SK-N-SH (cell line): ENCODE data around the gene ZBTB4. TPM values are rescaled to one million over a fixed set of nuclear protein-coding genes. Genes with fewer than 3 reads are reported as not detected.

Experiments
- CTCF ChIA-PET: fragments of 300-600, 350-600 bp; formaldehyde crosslinking; extraction: SDS; loops from one replicate; lab custom pipeline; 2021; lab: Yijun Ruan, JAX
- POLR2A ChIA-PET: fragments of 350-600 bp; sonication (Branson Sonifier 250); formaldehyde crosslinking; extraction: SDS; loops from one replicate; lab custom pipeline; 2020; ENCODE audit warnings: antibody characterized with exemption, inconsistent platforms; lab: Yijun Ruan, JAX
- DNase-seq: peaks from one replicate; pipeline ENCODE4 v3.0.0; 2012
- H2AFZ ChIP-seq: fragments of 200-600 bp; sonication (generic); 2 replicates; pipeline ENCODE4 v1.8.1; 2016; ENCODE audit warnings: antibody characterized with exemption, mild to moderate bottlenecking, low read depth
- H3F3A ChIP-seq: fragments of 200-600 bp; sonication (generic); replicated peaks from 2 replicates; pipeline ENCODE3; 2016; ENCODE audit warnings: antibody characterized with exemption, mild to moderate bottlenecking; ENCODE audit not compliant: insufficient read depth
- H3K27ac ChIP-seq, 2 experiments: fragments of 200-500 bp in 1 of 2; fragments of 200-600 bp in 1 of 2; sonication (Bioruptor generic) in 1 of 2; sonication (generic), shearing (Covaris generic) in 1 of 2; 2 replicates each; pipeline versions ENCODE4 v1.5.1 to v1.6.1; 2014 to 2016; ENCODE audit warnings: low read depth in 2 of 2, inconsistent platforms in 1 of 2, low read length in 1 of 2, mild to moderate bottlenecking in 1 of 2, mixed read lengths in 1 of 2
- H3K27me3 ChIP-seq: fragments of 200-600 bp; sonication (generic), shearing (Covaris generic); 2 replicates; pipeline ENCODE4 v1.6.1; 2016; ENCODE audit warnings: mixed run types; ENCODE audit not compliant: insufficient read depth
- H3K36me3 ChIP-seq, 2 experiments: fragments of 200-500 bp in 1 of 2; fragments of 200-600 bp in 1 of 2; sonication (Bioruptor generic) in 1 of 2; sonication (generic) in 1 of 2; replicated peaks in 1 of 2; 2 replicates each; pipeline versions ENCODE3 to v1.5.1; 2014 to 2016; ENCODE audit warnings: low read length in 1 of 2, mild to moderate bottlenecking in 1 of 2; ENCODE audit not compliant: insufficient read depth in 2 of 2, control insufficient read depth in 1 of 2
- H3K4me1 ChIP-seq, 2 experiments: fragments of 200-500 bp in 1 of 2; fragments of 200-600 bp in 1 of 2; sonication (Bioruptor generic) in 1 of 2; sonication (generic), shearing (Covaris generic) in 1 of 2; 2 replicates each; pipeline versions ENCODE4 v1.5.1 to v1.6.1; 2014 to 2016; ENCODE audit warnings: low read depth in 1 of 2, low read length in 1 of 2, mixed run types in 1 of 2; ENCODE audit not compliant: insufficient read depth in 2 of 2, control insufficient read depth in 1 of 2
- H3K4me2 ChIP-seq: fragments of 200-600 bp; sonication (generic), shearing (Covaris generic); 2 replicates; pipeline ENCODE4 v1.6.1; 2017; ENCODE audit warnings: mixed run types
- H3K4me3 ChIP-seq, 2 experiments: fragments of 200-500 bp in 1 of 2; fragments of 200-600 bp in 1 of 2; sonication (Bioruptor generic) in 1 of 2; sonication (generic), shearing (Covaris generic) in 1 of 2; 2 replicates each; pipeline versions ENCODE4 v1.5.1 to v1.8.1; 2014 to 2016; ENCODE audit warnings: low read depth in 2 of 2, inconsistent platforms in 1 of 2, low read length in 1 of 2, mild to moderate bottlenecking in 1 of 2, mixed read lengths in 1 of 2, moderate library complexity in 1 of 2
- H3K79me2 ChIP-seq: fragments of 200-600 bp; sonication (generic); 2 replicates; pipeline ENCODE4 v1.8.1; 2017; ENCODE audit warnings: mild to moderate bottlenecking; ENCODE audit not compliant: insufficient read depth
- H3K9ac ChIP-seq: fragments of 200-600 bp; sonication (generic); 2 replicates; pipeline ENCODE4 v1.6.1; 2017; ENCODE audit warnings: mixed run types
- H3K9me2 ChIP-seq: fragments of 200-600 bp; sonication (generic); 2 replicates; pipeline ENCODE4 v1.6.1; 2017; ENCODE audit warnings: mixed run types
- H3K9me3 ChIP-seq: fragments of 200-600 bp; sonication (generic); 2 replicates; pipeline ENCODE4 v1.6.1; 2017; ENCODE audit warnings: mixed run types, mild to moderate bottlenecking, moderate library complexity
- H4K20me1 ChIP-seq: fragments of 200-600 bp; sonication (generic); 2 replicates; pipeline ENCODE4 v1.6.1; 2017; ENCODE audit warnings: mild to moderate bottlenecking, mixed run types; ENCODE audit not compliant: insufficient read depth
- ELF1 ChIP-seq: IDR thresholded peaks from 2 replicates; pipeline ENCODE4 v1.4.0; 2012
- EP300 ChIP-seq, 2 experiments: IDR thresholded peaks; 2 replicates each; pipeline versions ENCODE4 v1.4.0 to v1.6.1; 2012; ENCODE audit warnings: borderline replicate concordance in 1 of 2, low read depth in 1 of 2, low read length in 1 of 2
- EZH2phosphoT487 ChIP-seq: fragments of 200-600 bp; sonication (generic); IDR thresholded peaks from 2 replicates; pipeline ENCODE4 v1.6.1; 2017; ENCODE audit warnings: low read depth, mixed run types, mild to moderate bottlenecking, antibody characterized with exemption, moderate library complexity, borderline replicate concordance
- FOSL2 ChIP-seq: IDR thresholded peaks from 2 replicates; pipeline ENCODE4 v1.4.0; 2012; ENCODE audit warnings: low read depth, mild to moderate bottlenecking, moderate library complexity, borderline replicate concordance
- FOXJ3 ChIP-seq: sonication (generic); formaldehyde crosslinking; IDR thresholded peaks from 2 replicates; pipeline ENCODE4 v1.5.1; 2020; ENCODE audit warnings: mild to moderate bottlenecking, missing genetic modification reagents
- FOXM1 ChIP-seq: IDR thresholded peaks from 2 replicates; pipeline ENCODE4 v1.4.0; 2012; ENCODE audit warnings: low read depth, mild to moderate bottlenecking
- GABPA ChIP-seq: IDR thresholded peaks from 2 replicates; pipeline ENCODE4 v1.4.0; 2012; ENCODE audit warnings: low read depth, mild to moderate bottlenecking
- GATA2 ChIP-seq: sonication (generic); formaldehyde crosslinking; IDR thresholded peaks from 2 replicates; pipeline ENCODE4 v1.5.0; 2020; ENCODE audit warnings: mild to moderate bottlenecking, missing genetic modification reagents
- IRF3 ChIP-seq: fragments of 150-350 bp; IDR thresholded peaks from 2 replicates; pipeline ENCODE4 v1.6.1; 2016; ENCODE audit warnings: mild to moderate bottlenecking, low read depth, low read length
- JUND ChIP-seq: IDR thresholded peaks from 2 replicates; pipeline ENCODE4 v1.4.0; 2012
- MAX ChIP-seq: IDR thresholded peaks from 2 replicates; pipeline ENCODE4 v1.4.0; 2012; ENCODE audit warnings: low read depth
- MEF2A ChIP-seq: IDR thresholded peaks from 2 replicates; pipeline ENCODE4 v1.4.0; 2012; ENCODE audit warnings: low read depth, borderline replicate concordance
- MXI1 ChIP-seq: IDR thresholded peaks from 2 replicates; pipeline ENCODE4 v1.6.1; 2012; ENCODE audit warnings: mild to moderate bottlenecking, low read depth, low read length, improper control_type of control experiment
- NFIC ChIP-seq: IDR thresholded peaks from 2 replicates; pipeline ENCODE4 v1.4.0; 2012; ENCODE audit warnings: borderline replicate concordance
- NRF1 ChIP-seq: IDR thresholded peaks from 2 replicates; pipeline ENCODE4 v1.6.1; 2012; ENCODE audit warnings: low read depth, mild to moderate bottlenecking, low read length
- PBX3 ChIP-seq: IDR thresholded peaks from 2 replicates; pipeline ENCODE4; 2012
- RAD21 ChIP-seq: IDR thresholded peaks from 2 replicates; pipeline ENCODE4 v1.6.1; 2012; ENCODE audit warnings: mild to moderate bottlenecking, low read length
- RCOR1 ChIP-seq: fragments of 150-350 bp; IDR thresholded peaks from 2 replicates; pipeline ENCODE4 v1.6.1; 2017; ENCODE audit warnings: antibody characterized with exemption, low read length
- REST ChIP-seq: IDR thresholded peaks from 2 replicates; pipeline ENCODE4 v1.6.1; 2012; ENCODE audit warnings: mild to moderate bottlenecking, low read depth, low read length, moderate library complexity
- RFX5 ChIP-seq: IDR thresholded peaks from 2 replicates; pipeline ENCODE4 v1.6.1; 2012; ENCODE audit warnings: mild to moderate bottlenecking, improper control_type of control experiment, low read length
- RXRA ChIP-seq: IDR thresholded peaks from 2 replicates; pipeline ENCODE4 v1.4.0; 2012; ENCODE audit warnings: low read depth, mild to moderate bottlenecking, borderline replicate concordance
- SMC3 ChIP-seq: IDR thresholded peaks from 2 replicates; pipeline ENCODE4 v1.6.1; 2012; ENCODE audit warnings: low read depth, low read length, improper control_type of control experiment
- TAF1 ChIP-seq: IDR thresholded peaks from 2 replicates; pipeline ENCODE4 v1.6.1; 2012; ENCODE audit warnings: low read depth, mild to moderate bottlenecking, low read length, moderate library complexity, borderline replicate concordance
- TCF12 ChIP-seq: IDR thresholded peaks from 2 replicates; pipeline ENCODE4 v1.4.0; 2012
- USF1 ChIP-seq: IDR thresholded peaks from 2 replicates; pipeline ENCODE4 v1.4.0; 2012; ENCODE audit warnings: low read depth, borderline replicate concordance
- USF2 ChIP-seq: fragments of 150-350 bp; IDR thresholded peaks from 2 replicates; pipeline ENCODE4 v1.6.1; 2017; ENCODE audit warnings: antibody characterized with exemption, low read length, low read depth, borderline replicate concordance
- WGBS: methylation state at CpG from one replicate; pipeline ENCODE4 v1.1.6; 2017; ENCODE audit warnings: low lambda C conversion rate; 5-methylcytosine and 5-hydroxymethylcytosine counted together
- polyA plus RNA-seq, 3 experiments: library from polyadenylated mRNA; depleted of rRNA; stranded (reverse); fragments of >200 nt; gene quantifications; 2 replicates each; pipeline ENCODE4 v1.2.3, GENCODE V29; 2012

ZBTB4 gene
- polyA plus RNA-seq, 1 of the 3 experiments (the other 2 are of a cell fraction), result 12.8 TPM

- H3K4me1 ChIP-seq, result peaks cover 30 to 34% of the 10 kb centered on the region in 2 experiments
- H3K9ac ChIP-seq, result peak overlapping the region; percentile 100
- peak overlapping the region; percentile 72 to 99 for H3K27ac ChIP-seq
- no peak for DNase-seq
- ChIA-PET POLR2A (interaction anchor here (0.6 to 2.3 kb wide), 8 partner anchors 28 to 202 kb away, joined by 3 to 19 read pairs (median 6); partner anchors contain the start of genes FGF11, TP53 and WRAP53), CTCF (interaction anchor here (0.9 to 4.4 kb wide), 5 partner anchors 12 to 308 kb away, joined by 3 to 22 read pairs (median 4); no protein-coding TSS in a partner anchor)
- no peaks in the 10 kb centered on the region for H3K9me3 ChIP-seq
- H3K4me3 ChIP-seq, result peak overlapping the region; percentile 85 to 100
- no peaks in the 10 kb centered on the region for H3K9me2 ChIP-seq
- no peaks in the 10 kb centered on the region for H3K27me3 ChIP-seq
- H3K36me3 ChIP-seq, result peaks cover 0 to 3% of the 10 kb centered on the region in 2 experiments
- H3F3A ChIP-seq, result peaks cover 9% of the 10 kb centered on the region
- no peak overlapping the region for H2AFZ ChIP-seq
- H3K79me2 ChIP-seq, result peaks cover 82% of the 10 kb centered on the region
- H4K20me1 ChIP-seq, result peaks cover 52% of the 10 kb centered on the region
- under 1% methylated on average over 15 of the region's 19 CpGs for WGBS
- peak overlapping the region; percentile 90 for H3K4me2 ChIP-seq
- TF ChIP-seq FOXM1, result no peak
- TF ChIP-seq MEF2A, result no peak
- TF ChIP-seq FOSL2, result no peak
- peak; percentile 18; the same call in 1 of the 2 replicates for TF ChIP-seq RAD21
- no peak for TF ChIP-seq TAF1
- no peak; the same call in 1 of the 2 replicates for TF ChIP-seq GABPA
- TF ChIP-seq REST, result no peak
- TF ChIP-seq RXRA, result no peak
- TF ChIP-seq EZH2phosphoT487, result no peak
- TF ChIP-seq IRF3, result no peak
- no peak for TF ChIP-seq PBX3
- no peak for TF ChIP-seq NRF1
- TF ChIP-seq ELF1, result no peak
- no peak for TF ChIP-seq SMC3
- TF ChIP-seq EP300 (IDR thresholded peaks at IDR 0.05; ENCODE audit: borderline replicate concordance in 1 of 2, low read depth in 1 of 2, low read length in 1 of 2), result no peak
- peak; percentile 83; the same call in 1 of the 2 replicates for TF ChIP-seq MAX
- TF ChIP-seq FOXJ3 (CRISPR knock-in tag), result no peak
- peak; percentile 94; the same call in 1 of the 2 replicates for TF ChIP-seq MXI1
- no peak for TF ChIP-seq JUND
- peak; percentile 51; the same call in 1 of the 2 replicates for TF ChIP-seq NFIC
- TF ChIP-seq RCOR1, result no peak
- no peak for TF ChIP-seq USF2
- TF ChIP-seq TCF12, result 0 out of 2 replicates have a peak, but pooled peaks have one; percentile 14
- TF ChIP-seq GATA2 (CRISPR knock-in tag), result no peak
- TF ChIP-seq USF1, result no peak
- no peak for TF ChIP-seq RFX5
Observed at GRCh38 chr17:7484919-7485377, 5.5 kb upstream of the ZBTB4 start.
